Mesothelial cell of epicardium (in vitro differentiated cells): ENCODE measurements around the gene ATRN. TPM values are rescaled to one million over a fixed set of nuclear protein-coding genes. Genes with fewer than 3 reads are reported as not detected.

Source experiments
- DNase-seq, 2 experiments: peaks; one replicate each; pipeline ENCODE4 v3.0.0; 2021; ENCODE audit warnings: low spot score in 2 of 2; ENCODE audit not compliant: unreplicated experiment in 2 of 2
- H3K27ac Mint-ChIP-seq: 2 replicates; pipeline ENCODE4 v1.8.0; 2021; ENCODE audit warnings: mixed read lengths
- H3K27me3 Mint-ChIP-seq: 2 replicates; pipeline ENCODE4 v1.8.0; 2021; ENCODE audit warnings: low read depth, mixed read lengths
- H3K36me3 Mint-ChIP-seq: 2 replicates; pipeline ENCODE4 v1.8.0; 2021; ENCODE audit warnings: mixed read lengths
- H3K4me1 Mint-ChIP-seq: 2 replicates; pipeline ENCODE4 v1.8.0; 2021; ENCODE audit warnings: mixed read lengths
- H3K4me3 Mint-ChIP-seq: 2 replicates; pipeline ENCODE4 v1.8.0; 2021; ENCODE audit warnings: mild to moderate bottlenecking, moderate library complexity, mixed read lengths
- H3K9me3 Mint-ChIP-seq: 2 replicates; pipeline ENCODE4 v1.8.0; 2021; ENCODE audit warnings: mixed read lengths
- CTCF ChIP-seq: fragments of 200-600 bp; sonication (generic); IDR thresholded peaks from one replicate; pipeline ENCODE4 v1.5.0; 2021; ENCODE audit warnings: antibody characterized with exemption; ENCODE audit not compliant: unreplicated experiment
- total RNA-seq: library from RNA; stranded (reverse); gene quantifications from 3 replicates; pipeline ENCODE4 v1.2.1, GENCODE V29; 2021

Gene ATRN
- total RNA-seq, 1 donor from 2014 or later, result 47.5 TPM

- no peaks in the 10 kb centered on the region for H3K4me1 Mint-ChIP-seq
- H3K4me3 Mint-ChIP-seq, result no peak overlapping the region
- H3K9me3 Mint-ChIP-seq, result no peaks in the 10 kb centered on the region
- H3K27ac Mint-ChIP-seq, result no peak overlapping the region
- H3K27me3 Mint-ChIP-seq, result no peaks in the 10 kb centered on the region
- DNase-seq, result no peak
- H3K36me3 Mint-ChIP-seq, result peaks cover 11% of the 10 kb centered on the region
- TF ChIP-seq CTCF, result no peak
Observed at GRCh38 chr20:3553663-3554062, 82.8 kb downstream of the ATRN start.

GRCh38 chr20:3557237-3557785 lies 86.5 kb downstream of the ATRN start:
- Mint-ChIP-seq H3K27me3 (no peaks in the 10 kb centered on the region), H3K27ac (no peak overlapping the region), H3K4me1 (no peaks in the 10 kb centered on the region), H3K4me3 (no peak overlapping the region), H3K9me3 (no peaks in the 10 kb centered on the region), H3K36me3 (peaks cover 17% of the 10 kb centered on the region)
- no peak for TF ChIP-seq CTCF
- no peak for DNase-seq

- no peaks in the 10 kb centered on the region for H3K4me1 Mint-ChIP-seq
- no peak overlapping the region for H3K4me3 Mint-ChIP-seq
- no peaks in the 10 kb centered on the region for H3K27me3 Mint-ChIP-seq
- no peak overlapping the region for H3K27ac Mint-ChIP-seq
- no peak for DNase-seq
- TF ChIP-seq CTCF, result no peak
- H3K9me3 Mint-ChIP-seq, result no peaks in the 10 kb centered on the region
- H3K36me3 Mint-ChIP-seq, result peaks cover 15% of the 10 kb centered on the region
Observed at GRCh38 chr20:3559231-3559630, 88.4 kb downstream of the ATRN start.

- no peaks in the 10 kb centered on the region for H3K4me1 Mint-ChIP-seq
- no peaks in the 10 kb centered on the region for H3K27me3 Mint-ChIP-seq
- TF ChIP-seq CTCF, result no peak
- no peak overlapping the region for H3K27ac Mint-ChIP-seq
- no peaks in the 10 kb centered on the region for H3K9me3 Mint-ChIP-seq
- no peak for DNase-seq
- no peak overlapping the region for H3K4me3 Mint-ChIP-seq
- H3K36me3 Mint-ChIP-seq, result peaks cover 16% of the 10 kb centered on the region
Observed at GRCh38 chr20:3559637-3560036, 88.8 kb downstream of the ATRN start.

- Mint-ChIP-seq H3K27ac (no peak overlapping the region), H3K36me3 (peaks cover 15% of the 10 kb centered on the region), H3K9me3 (no peaks in the 10 kb centered on the region), H3K4me1 (no peaks in the 10 kb centered on the region), H3K4me3 (no peak overlapping the region), H3K27me3 (no peaks in the 10 kb centered on the region)
- TF ChIP-seq CTCF, result no peak
- DNase-seq, result no peak
Observed at GRCh38 chr20:3560162-3560561, 89.3 kb downstream of the ATRN start.

- no peak for DNase-seq
- Mint-ChIP-seq H3K9me3 (no peaks in the 10 kb centered on the region), H3K36me3 (peaks cover 14% of the 10 kb centered on the region), H3K27ac (no peak overlapping the region), H3K4me3 (no peak overlapping the region), H3K4me1 (no peaks in the 10 kb centered on the region), H3K27me3 (no peaks in the 10 kb centered on the region)
- no peak for TF ChIP-seq CTCF
Observed at GRCh38 chr20:3560578-3560977, 89.8 kb downstream of the ATRN start.
